Fibroblast of pulmonary artery (primary cell): Measurements from ENCODE around the gene F10.

ENCODE experiments used
- DNase-seq: peaks from one replicate; pipeline ENCODE4 v3.0.0-alpha.2; 2010; ENCODE audit warnings: low read depth
- H3K4me3 ChIP-seq: replicated peaks from 2 replicates; pipeline ENCODE4 v1.5.1; 2011; ENCODE audit warnings: low read depth, mild to moderate bottlenecking, control low read depth, low read length, moderate library complexity
- TF ChIP-seq, protein P1 (sequence below): IDR thresholded peaks from 2 replicates; pipeline ENCODE4 v1.5.1; 2011; ENCODE audit warnings: mild to moderate bottlenecking, control low read depth, low read length, inconsistent platforms; ENCODE audit errors: missing control alignments

Gene F10

DNA sequence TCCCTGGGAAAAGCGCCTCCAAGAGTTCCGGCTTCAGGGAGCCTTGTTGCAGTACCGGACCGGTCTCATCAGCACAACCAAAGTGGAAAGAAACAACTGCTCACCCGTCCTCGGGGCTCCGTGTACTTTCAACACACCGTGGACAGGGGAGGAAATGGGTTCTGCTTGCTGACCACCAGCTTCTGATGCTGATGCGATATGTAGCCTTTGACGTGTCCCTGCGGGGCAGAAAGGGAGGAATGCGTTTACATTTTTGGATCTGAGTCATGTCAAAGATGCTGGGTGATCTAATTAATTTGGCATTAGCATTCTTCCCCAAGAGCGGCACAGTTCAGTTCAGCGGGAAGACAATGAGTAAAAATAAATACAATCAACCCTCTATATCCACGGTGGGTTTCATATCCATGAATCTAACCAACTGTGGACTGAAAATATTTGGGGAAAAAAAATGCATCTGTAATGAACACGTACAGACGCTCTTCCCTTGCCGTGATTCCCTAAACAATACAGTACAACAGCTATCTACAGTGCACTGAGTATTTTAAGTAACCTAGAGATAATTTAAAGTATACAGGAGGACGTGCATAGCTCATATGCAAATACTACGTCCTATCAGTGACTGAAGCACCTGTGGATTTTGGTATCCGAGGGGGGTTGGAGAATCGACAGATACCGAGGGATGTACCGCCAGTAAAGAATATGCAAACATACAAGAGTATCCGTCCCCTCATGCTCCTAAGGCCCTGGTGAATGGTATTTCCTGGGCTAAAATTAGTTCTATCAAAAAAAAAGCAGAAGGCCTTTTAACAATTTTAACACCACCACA lies 55.7 kb downstream of the F10 start:
- TF ChIP-seq, protein P1, sequence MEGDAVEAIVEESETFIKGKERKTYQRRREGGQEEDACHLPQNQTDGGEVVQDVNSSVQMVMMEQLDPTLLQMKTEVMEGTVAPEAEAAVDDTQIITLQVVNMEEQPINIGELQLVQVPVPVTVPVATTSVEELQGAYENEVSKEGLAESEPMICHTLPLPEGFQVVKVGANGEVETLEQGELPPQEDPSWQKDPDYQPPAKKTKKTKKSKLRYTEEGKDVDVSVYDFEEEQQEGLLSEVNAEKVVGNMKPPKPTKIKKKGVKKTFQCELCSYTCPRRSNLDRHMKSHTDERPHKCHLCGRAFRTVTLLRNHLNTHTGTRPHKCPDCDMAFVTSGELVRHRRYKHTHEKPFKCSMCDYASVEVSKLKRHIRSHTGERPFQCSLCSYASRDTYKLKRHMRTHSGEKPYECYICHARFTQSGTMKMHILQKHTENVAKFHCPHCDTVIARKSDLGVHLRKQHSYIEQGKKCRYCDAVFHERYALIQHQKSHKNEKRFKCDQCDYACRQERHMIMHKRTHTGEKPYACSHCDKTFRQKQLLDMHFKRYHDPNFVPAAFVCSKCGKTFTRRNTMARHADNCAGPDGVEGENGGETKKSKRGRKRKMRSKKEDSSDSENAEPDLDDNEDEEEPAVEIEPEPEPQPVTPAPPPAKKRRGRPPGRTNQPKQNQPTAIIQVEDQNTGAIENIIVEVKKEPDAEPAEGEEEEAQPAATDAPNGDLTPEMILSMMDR = no peak
- peak; percentile 89 for DNase-seq
- no peak overlapping the region for H3K4me3 ChIP-seq

DNA sequence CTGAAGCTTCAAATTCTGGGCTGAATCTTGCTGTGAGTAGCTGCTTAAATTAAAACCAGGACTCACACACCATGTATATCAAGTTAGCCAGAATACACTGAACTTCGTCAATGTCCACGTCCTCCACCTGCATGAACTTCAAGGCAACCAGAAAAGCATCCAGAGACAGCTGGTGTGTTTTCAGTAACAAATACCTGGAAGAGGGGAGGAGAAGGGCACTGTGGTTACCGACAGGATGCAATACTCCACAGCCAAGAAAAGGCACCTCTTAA lies 56.2 kb downstream of the F10 start:
- H3K4me3 ChIP-seq = no peak overlapping the region
- TF ChIP-seq, protein P1 = no peak
- no peak for DNase-seq

DNA sequence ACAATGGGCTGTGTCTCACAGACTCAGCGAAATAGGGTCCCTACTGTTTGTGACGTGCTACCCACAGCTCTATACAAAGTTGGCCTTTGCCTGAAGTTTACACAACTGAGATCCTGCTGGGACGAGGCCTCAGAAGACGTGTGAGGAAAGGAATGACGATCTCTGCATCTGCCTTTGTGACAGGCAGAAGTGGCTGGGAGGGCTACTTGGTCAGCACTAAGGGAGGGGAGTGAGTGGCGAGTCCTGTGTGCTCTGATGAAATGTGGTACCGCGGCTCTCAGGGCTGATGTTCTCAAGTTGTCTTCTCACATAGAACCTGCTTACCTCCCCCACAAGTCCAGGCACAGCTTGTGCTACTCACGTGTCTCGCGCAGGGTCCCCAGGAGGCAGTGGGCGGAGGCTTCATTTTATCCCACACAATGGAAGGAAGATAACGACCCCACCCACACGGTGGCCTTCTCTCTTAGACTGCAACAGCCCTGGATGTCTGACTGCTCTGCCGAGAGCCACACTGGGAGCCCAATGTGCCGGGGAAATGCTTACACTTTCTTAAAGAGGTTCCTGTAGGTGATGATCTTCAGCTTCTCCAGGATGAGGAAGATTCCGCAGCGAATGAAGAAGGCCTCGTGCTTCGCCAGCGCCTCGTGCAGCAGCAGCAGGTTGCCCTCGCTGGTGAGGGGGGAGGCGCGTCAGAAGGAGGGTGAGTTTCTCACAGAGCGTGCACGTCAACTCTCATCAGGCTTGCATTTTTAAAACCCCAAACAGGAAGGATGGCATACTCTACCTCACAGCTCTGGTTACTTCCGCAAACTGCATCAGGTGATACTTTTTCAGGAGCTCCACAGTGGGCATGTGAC lies 57.0 kb downstream of the F10 start:
- TF ChIP-seq, protein P1 = no peak
- no peak overlapping the region for H3K4me3 ChIP-seq
- no peak for DNase-seq

DNA sequence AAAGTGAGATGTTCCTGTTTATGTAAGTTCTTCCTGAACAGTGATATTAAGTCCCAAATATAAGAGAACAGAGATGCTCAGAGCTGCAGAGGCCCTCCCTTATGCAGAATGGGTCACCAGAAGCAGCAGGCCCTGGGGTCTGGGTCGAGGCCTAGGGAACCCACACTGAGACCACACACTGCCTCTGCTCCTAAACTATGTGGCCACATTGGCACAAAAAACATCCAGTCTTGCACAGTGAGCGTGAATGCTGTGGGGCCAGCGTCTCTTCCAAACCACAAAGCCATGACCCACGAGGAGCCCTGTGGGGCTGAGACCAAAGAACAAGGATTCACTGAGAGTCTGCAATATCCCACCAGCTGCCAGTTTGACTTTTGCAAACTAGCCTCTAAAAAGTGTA lies 59.4 kb downstream of the F10 start:
- DNase-seq = no peak
- H3K4me3 ChIP-seq = no peak overlapping the region

DNA sequence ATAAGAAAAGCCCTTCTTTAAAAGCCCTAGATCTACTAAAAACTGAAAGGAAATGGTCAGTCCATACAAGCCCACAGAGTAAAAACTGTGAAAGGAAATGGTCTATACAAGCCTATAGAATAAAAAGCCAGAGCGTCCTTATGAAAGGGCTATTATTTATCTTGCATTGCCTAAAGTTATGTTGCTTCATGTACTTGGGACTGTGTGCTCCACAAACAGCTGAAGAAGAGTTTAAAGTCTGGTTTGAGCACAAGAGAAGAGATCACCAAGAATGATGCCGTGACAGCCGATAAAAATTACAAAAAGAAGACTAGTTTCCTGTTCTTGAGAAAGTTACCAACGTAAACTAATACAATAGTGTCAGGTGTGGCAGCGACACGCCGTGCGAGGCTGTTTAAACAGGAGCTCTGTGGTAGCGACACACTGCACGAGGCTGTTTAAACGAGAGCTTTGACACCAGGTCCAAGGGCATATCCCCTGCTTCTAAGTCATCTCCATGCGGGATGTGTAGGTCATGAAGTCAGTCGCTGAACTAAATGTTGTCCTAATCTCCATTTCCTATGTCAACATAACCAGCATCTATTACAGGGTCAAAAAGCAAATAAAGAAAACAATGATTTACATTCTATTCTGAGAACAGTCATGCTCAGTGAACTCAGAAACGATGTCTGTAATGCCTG lies 61.0 kb downstream of the F10 start:
- TF ChIP-seq, protein P1 = no peak
- DNase-seq = no peak
- no peak overlapping the region for H3K4me3 ChIP-seq

More for the DNA sequence above, 59.4 kb downstream of the F10 start:
- TF ChIP-seq, protein P1 = no peak

DNA sequence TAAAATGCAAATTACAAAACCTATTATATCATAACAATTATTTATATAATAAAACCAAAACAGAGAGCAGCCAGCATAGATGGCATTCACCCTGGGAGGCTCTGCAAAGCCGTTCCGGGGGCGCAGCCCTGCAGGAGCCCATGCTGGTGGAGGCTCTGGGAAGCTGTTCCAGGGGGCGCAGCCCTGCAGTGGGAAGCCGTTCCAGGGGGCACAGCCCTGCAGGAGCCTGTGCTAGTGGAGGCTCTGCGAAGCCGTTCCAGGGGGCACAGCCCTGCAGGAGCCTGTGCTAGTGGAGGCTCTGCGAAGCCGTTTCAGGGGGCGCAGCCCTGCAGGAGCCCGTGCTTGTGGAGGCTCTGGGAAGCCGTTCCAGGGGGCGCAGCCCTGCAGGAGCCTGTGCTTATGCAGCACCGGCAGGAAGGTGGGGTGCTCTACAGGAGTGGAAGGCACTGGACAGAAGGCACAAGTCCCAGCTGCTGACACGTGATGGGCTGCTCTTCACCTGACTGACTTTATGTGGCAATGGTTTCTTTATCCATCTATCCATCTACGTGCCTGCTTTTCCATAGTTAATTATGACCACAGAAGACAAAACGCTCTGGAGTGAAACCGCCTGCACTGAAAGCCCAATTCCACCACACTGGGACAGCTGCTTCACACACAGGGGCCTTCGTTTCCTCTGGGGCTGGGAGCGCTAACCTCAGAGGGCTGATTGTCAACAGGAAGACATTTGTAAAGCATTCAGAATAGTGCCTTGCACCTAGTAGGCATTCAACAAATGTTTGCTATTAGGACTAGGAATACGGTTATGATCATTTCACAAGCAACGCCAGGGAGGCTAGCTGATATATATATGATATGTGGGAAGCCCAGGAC lies 62.2 kb downstream of the F10 start:
- no peak overlapping the region for H3K4me3 ChIP-seq
- DNase-seq = no peak
- TF ChIP-seq, protein P1 = no peak
